Measurements from ENCODE around the gene LILRA6. TPM values are rescaled to one million over a fixed set of nuclear protein-coding genes. Genes with fewer than 3 reads are reported as not detected.

Gene LILRA6
- total and polyA plus RNA-seq, 10 of the 15 experiments (the other 5 are each of a cell fraction or from before 2014, with no cell fraction given): 0.04 to 1.7 (median 0.09) TPM; not detected in 2

DNA sequence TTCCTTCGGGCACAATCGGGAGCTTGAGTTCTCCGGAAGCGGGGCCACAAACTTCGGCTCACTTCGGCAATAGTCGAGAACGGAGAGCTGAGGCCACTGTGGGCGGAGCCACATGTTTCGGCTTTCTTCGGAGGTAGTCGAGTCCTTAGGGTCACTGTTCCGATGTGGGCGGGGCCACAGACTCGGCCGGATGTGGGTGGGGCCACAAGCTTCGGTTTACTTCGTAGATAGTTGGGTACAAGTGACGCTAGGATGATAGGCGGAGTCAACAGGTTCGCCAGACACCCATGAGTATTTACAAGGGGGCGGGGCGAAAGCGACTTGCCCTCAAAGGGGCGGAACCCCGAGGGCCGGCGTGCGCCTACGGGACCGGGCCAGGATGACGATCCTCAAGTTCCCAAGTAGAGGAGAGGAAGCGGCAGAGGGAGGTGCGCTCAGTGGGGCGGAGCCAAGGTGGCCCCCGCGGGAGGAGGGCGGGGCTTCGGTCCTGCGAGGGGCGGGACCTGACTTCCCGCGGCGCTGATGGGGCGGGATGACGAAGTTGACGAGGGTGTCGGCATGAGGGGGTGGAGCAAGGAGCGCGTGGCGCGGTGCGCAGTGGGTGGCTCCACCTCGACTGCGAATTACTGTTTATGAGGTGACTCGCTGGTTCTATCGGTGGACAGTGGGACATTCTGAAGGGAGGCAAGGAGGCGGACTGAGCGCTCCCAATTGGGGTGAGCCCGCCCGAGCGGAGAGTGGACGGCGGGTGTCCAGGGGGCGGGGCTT is 52.7 kb downstream of the LILRA6 start (continued):
- TF ChIP-seq E2F8 (IDR thresholded peaks at IDR 0.05; ENCODE audit: low read depth, partially characterized antibody): peak; percentile 70
- TF ChIP-seq RB1 (IDR thresholded peaks at IDR 0.05; ENCODE audit: borderline replicate concordance): peak; percentile 88; the same call in 1 of the 2 replicates
- TF ChIP-seq RELA (IDR thresholded peaks at IDR 0.05; ENCODE audit: borderline replicate concordance, partially characterized antibody): peak; percentile 80
- no peak for TF ChIP-seq MTA2 (IDR thresholded peaks at IDR 0.05; ENCODE audit: low read depth)
- peak; percentile 87 for TF ChIP-seq RFX5 (IDR thresholded peaks at IDR 0.05; ENCODE audit: low read depth, low read length)
- peak; percentile 54; the same call in 1 of the 2 replicates for TF ChIP-seq BACH1 (IDR thresholded peaks at IDR 0.05; ENCODE audit: borderline replicate concordance)
- TF ChIP-seq, protein P1, sequence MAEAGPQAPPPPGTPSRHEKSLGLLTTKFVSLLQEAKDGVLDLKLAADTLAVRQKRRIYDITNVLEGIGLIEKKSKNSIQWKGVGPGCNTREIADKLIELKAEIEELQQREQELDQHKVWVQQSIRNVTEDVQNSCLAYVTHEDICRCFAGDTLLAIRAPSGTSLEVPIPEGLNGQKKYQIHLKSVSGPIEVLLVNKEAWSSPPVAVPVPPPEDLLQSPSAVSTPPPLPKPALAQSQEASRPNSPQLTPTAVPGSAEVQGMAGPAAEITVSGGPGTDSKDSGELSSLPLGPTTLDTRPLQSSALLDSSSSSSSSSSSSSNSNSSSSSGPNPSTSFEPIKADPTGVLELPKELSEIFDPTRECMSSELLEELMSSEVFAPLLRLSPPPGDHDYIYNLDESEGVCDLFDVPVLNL (IDR thresholded peaks at IDR 0.05; ENCODE audit: low read depth, low read length): peak; percentile 71
- TF ChIP-seq ATF7 (IDR thresholded peaks at IDR 0.05; ENCODE audit: low read depth): peak; percentile 49
- TF ChIP-seq BRCA1 (IDR thresholded peaks at IDR 0.05; ENCODE audit: low read depth, low read length): no peak
- TF ChIP-seq MXI1 (IDR thresholded peaks at IDR 0.05; ENCODE audit: low read depth, low read length): peak; percentile 83
